Sigmoid colon (tissue), 7 donors: ENCODE measurements around the gene ZNF302. TPM values are rescaled to one million over a fixed set of nuclear protein-coding genes. Genes with fewer than 3 reads are reported as not detected.
"Not testable (repeated sequence)": the region's sequence is repeated elsewhere in the genome, so short reads cannot be mapped to it uniquely, and the experiment has no call there.

Experiments
- DNase-seq: peaks from one replicate; pipeline ENCODE4 v3.0.0-alpha.2; 2019
- H3K27ac ChIP-seq, 4 donors: fragments of 200-600 bp; sonication (generic); one replicate each; pipeline ENCODE4 v1.5.1; 2016 to 2019; ENCODE audit warnings: mild to moderate bottlenecking in 1 of 4
- H3K27me3 ChIP-seq, 3 donors: fragments of 200-600 bp; sonication (generic); one replicate each; pipeline ENCODE4 v1.5.1; 2019; ENCODE audit warnings: mild to moderate bottlenecking in 1 of 3
- H3K36me3 ChIP-seq, 4 donors: fragments of 200-600 bp; sonication (generic); one replicate each; pipeline ENCODE4 v1.5.1; 2016 to 2019
- H3K4me1 ChIP-seq, 4 donors: fragments of 200-600 bp; sonication (generic); one replicate each; pipeline ENCODE4 v1.5.1; 2017 to 2019
- H3K4me3 ChIP-seq, 4 donors: fragments of 200-600 bp; sonication (generic); one replicate each; pipeline ENCODE4 v1.5.1; 2017 to 2019; ENCODE audit warnings: mild to moderate bottlenecking in 2 of 4, moderate library complexity in 1 of 4
- H3K9me3 ChIP-seq, 4 donors: fragments of 200-600 bp in 3 of 4; sonication (generic) in 3 of 4; one replicate each; pipeline versions ENCODE4 v1.5.1 to v1.6.1; 2013 to 2019
- CTCF ChIP-seq, 4 experiments: fragments of 450-650 bp in 3 of 4; fragments of 200-600 bp in 1 of 4; IDR thresholded peaks; one replicate each; pipeline ENCODE4 v1.5.1; 2016 to 2019; ENCODE audit warnings: antibody characterized with exemption in 4 of 4, mild to moderate bottlenecking in 3 of 4, moderate library complexity in 2 of 4
- EP300 ChIP-seq, 4 donors: sonication (generic); formaldehyde crosslinking; IDR thresholded peaks; one replicate each; pipeline ENCODE4 v1.6.1; 2017; ENCODE audit warnings: antibody characterized with exemption in 4 of 4
- POLR2A ChIP-seq, 2 donors: fragments of 450-650 bp; IDR thresholded peaks; one replicate each; pipeline ENCODE4 v1.6.1; 2016; ENCODE audit warnings: antibody characterized with exemption in 2 of 2, mild to moderate bottlenecking in 2 of 2, moderate library complexity in 2 of 2
- POLR2AphosphoS5 ChIP-seq, 4 donors: sonication (generic); formaldehyde crosslinking; IDR thresholded peaks; one replicate each; pipeline ENCODE4 v1.6.1; 2017; ENCODE audit warnings: antibody characterized with exemption in 4 of 4
- WGBS, 2 donors: extraction: QIAGEN DNeasy Blood & Tissue Kit; methylation state at CpG; one replicate each; pipeline ENCODE4 v1.1.7; 2013; 5-methylcytosine and 5-hydroxymethylcytosine counted together
- intact Hi-C: fragments of 100-400 bp; cut with DNase I; formaldehyde crosslinking; loops from one replicate; pipeline ENCODE4 v1.15.1; 2023
- polyA plus RNA-seq, 3 donors: library from polyadenylated mRNA; stranded (reverse); fragments of 200-250 nt; gene quantifications; one replicate each; pipeline ENCODE4 v1.2.3, GENCODE V29; 2013
- total RNA-seq, 4 donors: library from RNA; depleted of rRNA; stranded (reverse); fragments of >200 nt; gene quantifications; one replicate each; pipeline ENCODE4 v1.1.0, GENCODE V29; 2016
- donor health status: healthy with polysubstance abuse.
- donor health status: Bipolar disorder and iron deficiency.
- donor health status: healthy.

ZNF302 gene
- total and polyA plus RNA-seq, 7 donors = 7.4 to 40.6 (median 22.7) TPM

- Histone ChIP-seq H3K36me3 (no peaks in the 10 kb centered on the region), H3K27ac (peak overlapping the region in 1 of 4 donors; percentile 35), H3K9me3 (no peaks in the 10 kb centered on the region), H3K27me3 (no peaks in the 10 kb centered on the region), H3K4me3 (peak overlapping the region in 1 of 4 donors; percentile 35), H3K4me1 (peaks cover 0 to 7% (median 3%) of the 10 kb centered on the region in 4 donors)
- DNase-seq = no peak
- TF ChIP-seq POLR2A (IDR thresholded peaks at IDR 0.05) (no peak), POLR2AphosphoS5 (IDR thresholded peaks at IDR 0.05) (no peak), EP300 (IDR thresholded peaks at IDR 0.05) (no peak), CTCF (IDR thresholded peaks at IDR 0.05) (no peak)
- 90 to 92% methylated on average over 9 of the region's 9 CpGs for WGBS, 2 donors
- intact Hi-C loops = no loop called here
These were observed 10.6 kb upstream of the ZNF302 start for GRCh38 chr19:34666958-34667265.

- no peak for TF ChIP-seq CTCF (IDR thresholded peaks at IDR 0.05)
- TF ChIP-seq POLR2AphosphoS5 (IDR thresholded peaks at IDR 0.05) = no peak
- no peak for TF ChIP-seq POLR2A (IDR thresholded peaks at IDR 0.05)
- TF ChIP-seq EP300 (IDR thresholded peaks at IDR 0.05) = no peak
- H3K4me3 ChIP-seq = peak overlapping the region; percentile 19 to 37 (median 30)
- intact Hi-C loops = no loop called here
- H3K27me3 ChIP-seq = no peaks in the 10 kb centered on the region
- H3K4me1 ChIP-seq = peaks cover 0 to 7% (median 3%) of the 10 kb centered on the region in 4 donors
- no peaks in the 10 kb centered on the region for H3K36me3 ChIP-seq
- no peaks in the 10 kb centered on the region for H3K9me3 ChIP-seq
- 60 to 78% methylated on average over 17 of the region's 17 CpGs for whole genome bisulfite sequencing, 2 donors
- H3K27ac ChIP-seq = peak overlapping the region in 2 of 4 donors; percentile 35 to 37
- DNase-seq = no peak
These were observed 10.0 kb upstream of the ZNF302 start for GRCh38 chr19:34667349-34668076.

GRCh38 chr19:34668077-34668689 lies 9.3 kb upstream of the ZNF302 start:
- H3K9me3 ChIP-seq, H3K36me3 ChIP-seq, intact Hi-C loops, DNase-seq, H3K4me1 ChIP-seq, H3K27me3 ChIP-seq: not testable (repeated sequence)
- 96 to 97% methylated on average over 36 of the region's 36 CpGs for WGBS, 2 donors
- peak overlapping the region in 1 of 4 donors; percentile 35 for H3K27ac ChIP-seq
- H3K4me3 ChIP-seq = peak overlapping the region in 1 of 4 donors; percentile 35

- intact Hi-C loops, H3K4me3 ChIP-seq: not testable (repeated sequence)
These were observed 8.8 kb upstream of the ZNF302 start for GRCh38 chr19:34668690-34669089.

GRCh38 chr19:34669305-34669704 lies 8.2 kb upstream of the ZNF302 start:
- no peaks in the 10 kb centered on the region for H3K36me3 ChIP-seq
- no peaks in the 10 kb centered on the region for H3K27me3 ChIP-seq
- no peaks in the 10 kb centered on the region for H3K9me3 ChIP-seq
- TF ChIP-seq POLR2AphosphoS5 (IDR thresholded peaks at IDR 0.05) (no peak), POLR2A (IDR thresholded peaks at IDR 0.05) (no peak), CTCF (IDR thresholded peaks at IDR 0.05) (no peak), EP300 (IDR thresholded peaks at IDR 0.05) (no peak)
- WGBS, 2 donors = 41 to 71% methylated on average over 7 of the region's 7 CpGs
- no peak for DNase-seq
- no peak overlapping the region for H3K4me3 ChIP-seq
- intact Hi-C loops = no loop called here
- peaks cover 0 to 7% (median 3%) of the 10 kb centered on the region in 4 donors for H3K4me1 ChIP-seq
- no peak overlapping the region for H3K27ac ChIP-seq

More at GRCh38 chr19:34668690-34669089, 8.8 kb upstream of the ZNF302 start:
- DNase-seq, H3K4me1 ChIP-seq, H3K27ac ChIP-seq, H3K27me3 ChIP-seq, H3K36me3 ChIP-seq, H3K9me3 ChIP-seq: not testable (repeated sequence)
- 92% methylated on average over 5 of the region's 5 CpGs for WGBS, 2 donors
